GM18873 (cell line): ENCODE measurements around the gene ZNF700.
A peak's percentile ranks its signal among the peaks of the same experiment; 100 is the strongest.
"Not testable (repeated sequence)": the region's sequence is repeated elsewhere in the genome, so short reads cannot be mapped to it uniquely, and the experiment has no call there.

ENCODE experiments used
- ATAC-seq: cut with Tn5 transposase; IDR thresholded peaks from one replicate; pipeline ENCODE4 v1.9.1; 2021; ENCODE audit warnings: mild to moderate bottlenecking, moderate library complexity, moderate number of reproducible peaks; ENCODE audit not compliant: unreplicated experiment, low FRiP score

ZNF700 gene

DNA sequence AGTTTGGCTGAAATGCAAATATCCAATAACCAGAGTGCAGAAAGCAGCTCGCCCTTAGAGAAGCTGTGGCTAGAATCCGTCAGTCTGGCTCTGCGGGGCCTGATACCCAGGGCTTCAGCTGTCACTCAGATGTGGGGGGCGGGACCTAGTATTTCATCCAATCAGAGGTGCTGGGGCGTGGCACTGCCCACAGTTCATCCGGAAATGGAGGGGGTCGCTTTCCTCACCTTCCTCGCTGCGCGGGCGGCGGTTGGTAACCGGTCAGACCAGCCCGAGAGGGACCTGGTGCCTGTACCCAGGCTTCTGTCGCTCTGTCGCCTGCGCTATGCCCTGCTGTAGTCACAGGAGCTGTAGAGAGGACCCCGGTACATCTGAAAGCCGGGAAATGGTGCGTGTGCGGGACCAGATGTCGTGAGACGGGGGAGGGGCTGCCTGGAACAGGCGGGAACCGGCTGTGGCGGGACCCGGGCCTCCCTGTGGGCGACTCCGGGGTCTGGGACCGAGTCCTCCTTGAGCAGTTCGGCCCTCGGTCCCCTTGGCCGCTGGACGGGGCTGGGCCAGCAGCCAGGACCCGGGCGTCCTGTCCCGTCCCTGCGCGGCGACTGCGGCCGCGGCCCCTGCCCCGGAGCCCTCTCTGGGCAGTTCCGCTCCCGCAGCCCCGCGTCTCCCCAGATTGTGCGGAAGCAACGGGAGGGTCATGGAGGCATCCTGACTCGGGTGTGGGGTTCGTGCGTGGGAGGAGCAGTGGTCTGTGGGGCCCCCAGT, at the start of gene ZNF700:
Gene ZNF700 (plus strand): TSS at position 222 of the 765 bp plus-strand sequence. CDS start 104 bp downstream, at position 326.
- peak; percentile 87 for ATAC-seq

GRCh38 chr19:11879687-11880266, 45.1 kb upstream of the ZNF700 start:
- not testable (repeated sequence) for ATAC-seq

- no peak for ATAC-seq
Observed at GRCh38 chr19:11880598-11880997, 44.3 kb upstream of the ZNF700 start.

GRCh38 chr19:11881151-11881800, 43.6 kb upstream of the ZNF700 start:
- ATAC-seq: no peak

DNA sequence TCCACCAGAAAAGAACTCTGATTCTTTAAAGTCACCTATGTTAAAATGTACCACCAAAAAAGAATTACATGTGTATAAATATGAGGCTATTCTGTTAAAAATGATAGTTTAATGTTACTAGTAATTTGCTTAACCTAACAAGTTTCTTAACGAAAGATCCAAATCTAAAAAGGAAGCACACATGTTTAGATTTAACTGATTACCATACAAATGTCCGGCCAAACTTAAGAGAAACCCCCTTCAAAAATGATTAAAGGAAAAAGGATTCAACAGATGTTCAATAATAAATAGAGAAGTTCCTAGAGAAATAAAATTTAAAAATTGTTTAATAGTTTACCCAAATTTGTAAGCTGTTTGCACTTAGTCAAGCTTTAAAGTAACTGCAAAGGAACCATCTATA, 42.3 kb upstream of the ZNF700 start:
- ATAC-seq: no peak

- no peak for ATAC-seq
Observed at GRCh38 chr19:11887234-11887610, 37.7 kb upstream of the ZNF700 start.

- ATAC-seq: no peak
Observed at GRCh38 chr19:11887611-11888531, 37.0 kb upstream of the ZNF700 start, which contains the start of gene ZNF69. ZNF69 (plus strand) TSS chr19:11887782; CDS start chr19:11887924, 142 bp downstream.

DNA sequence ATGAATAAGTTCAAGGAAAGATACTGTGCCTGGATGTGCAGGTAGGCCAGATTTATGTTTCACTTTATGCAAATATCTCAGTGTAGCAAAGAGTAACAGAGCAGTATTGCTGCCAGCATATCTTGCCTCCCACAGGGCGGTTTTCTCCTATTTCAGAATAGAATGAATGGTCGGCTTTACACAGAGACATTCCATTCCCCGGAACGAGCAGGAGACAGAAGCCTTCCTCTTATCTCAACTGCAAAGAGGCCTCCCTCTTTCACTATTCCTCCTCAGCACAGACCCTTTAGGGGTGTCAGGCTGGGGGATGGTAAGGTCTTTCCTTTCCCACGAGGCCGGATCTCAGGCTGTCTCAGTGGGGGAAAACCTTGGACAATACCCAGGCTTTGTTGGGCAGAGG, 35.0 kb upstream of the ZNF700 start:
- not testable (repeated sequence) for ATAC-seq

GRCh38 chr19:11890634-11891033, 34.3 kb upstream of the ZNF700 start:
- ATAC-seq: no peak

GRCh38 chr19:11894851-11895250, 30.1 kb upstream of the ZNF700 start:
- no peak for ATAC-seq

DNA sequence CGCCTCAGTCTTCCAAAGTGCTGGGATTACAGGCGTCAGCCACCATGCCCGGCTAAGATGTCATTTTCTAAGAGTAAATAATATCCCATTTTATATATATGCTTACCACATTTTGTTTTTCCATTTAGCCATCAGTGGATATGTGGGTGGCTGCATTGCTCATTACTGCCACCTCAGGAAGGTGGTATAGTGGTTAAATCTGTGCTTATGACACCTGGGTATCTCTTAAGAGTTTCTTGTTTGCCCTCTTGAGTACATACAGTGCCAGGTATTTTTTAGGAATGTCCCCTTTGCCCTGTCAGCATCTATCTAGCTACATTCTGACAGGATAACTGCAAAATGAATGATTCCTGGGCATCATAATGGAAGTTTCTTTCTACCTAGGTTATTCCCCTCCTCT, 22.7 kb upstream of the ZNF700 start:
- no peak for ATAC-seq

- ATAC-seq: no peak
Observed at GRCh38 chr19:11905928-11906327, 19.0 kb upstream of the ZNF700 start.

DNA sequence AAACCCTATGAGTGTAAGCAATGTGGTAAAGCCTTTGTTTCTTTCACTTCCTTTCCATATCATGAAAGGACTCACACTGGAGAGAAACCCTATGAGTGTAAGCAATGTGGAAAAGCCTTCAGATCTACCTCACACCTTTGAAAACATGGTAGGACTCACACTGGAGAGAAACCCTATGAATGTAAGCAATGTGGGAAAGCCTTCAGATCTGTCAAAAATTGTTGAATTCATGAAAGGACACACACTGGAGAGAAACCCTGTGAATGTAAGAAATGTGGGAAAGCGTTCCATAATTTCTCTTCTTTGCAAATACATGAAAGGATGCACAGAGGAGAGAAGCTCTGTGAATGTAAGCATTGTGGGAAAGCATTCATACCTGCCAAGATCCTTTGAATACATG, 13.0 kb upstream of the ZNF700 start:
- not testable (repeated sequence) for ATAC-seq

GRCh38 chr19:11914417-11915051, 10.4 kb upstream of the ZNF700 start:
- not testable (repeated sequence) for ATAC-seq

- no peak for ATAC-seq
Observed at GRCh38 chr19:11921852-11922495, 2.9 kb upstream of the ZNF700 start.

DNA sequence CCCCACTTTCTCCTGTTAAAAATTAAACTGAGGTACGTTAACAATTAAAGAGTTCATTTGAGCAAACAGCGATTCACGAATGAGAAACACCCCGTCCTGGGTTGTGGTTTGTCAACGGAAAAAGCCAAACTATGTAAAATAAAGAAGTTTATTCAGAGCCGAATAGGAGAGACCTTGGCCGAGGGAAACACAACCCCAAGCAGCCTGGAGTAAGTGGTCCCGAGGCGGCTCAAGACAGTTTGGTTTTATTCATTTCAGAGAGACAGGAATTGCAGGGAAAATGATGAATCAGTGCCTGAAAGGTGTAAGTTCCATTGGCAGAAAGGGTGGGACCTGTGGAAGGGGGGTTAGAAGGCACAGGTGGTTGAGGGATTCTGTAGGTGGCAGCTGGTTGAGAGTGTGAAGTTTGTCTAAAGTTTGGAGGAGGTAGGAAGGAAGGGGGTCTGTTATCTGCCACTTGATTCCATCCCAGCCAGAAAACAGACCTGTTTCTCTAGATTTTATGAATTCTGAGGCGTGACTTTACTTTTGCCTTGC, 812 bp downstream of the ZNF700 start:
- peak; percentile 4 for ATAC-seq

DNA sequence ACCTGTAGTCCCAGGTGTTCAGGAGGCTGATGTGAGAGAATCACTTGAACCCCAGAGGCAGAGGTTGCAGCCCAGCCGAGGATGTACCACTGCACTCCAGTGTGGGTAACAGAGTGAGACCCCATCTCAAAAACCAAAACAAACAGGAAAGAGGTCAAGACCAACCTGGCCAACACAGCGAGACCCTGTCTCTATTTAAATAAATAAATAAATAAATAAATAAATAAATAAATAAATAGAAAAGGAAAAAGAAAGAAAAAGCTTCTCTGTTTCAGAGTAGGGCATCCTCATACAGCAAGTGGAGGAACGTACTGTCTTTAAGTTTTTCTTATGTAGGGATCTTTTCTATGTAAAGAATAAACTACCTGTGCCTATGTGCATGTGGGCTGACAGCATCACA, 2.3 kb downstream of the ZNF700 start:
- ATAC-seq: no peak

DNA sequence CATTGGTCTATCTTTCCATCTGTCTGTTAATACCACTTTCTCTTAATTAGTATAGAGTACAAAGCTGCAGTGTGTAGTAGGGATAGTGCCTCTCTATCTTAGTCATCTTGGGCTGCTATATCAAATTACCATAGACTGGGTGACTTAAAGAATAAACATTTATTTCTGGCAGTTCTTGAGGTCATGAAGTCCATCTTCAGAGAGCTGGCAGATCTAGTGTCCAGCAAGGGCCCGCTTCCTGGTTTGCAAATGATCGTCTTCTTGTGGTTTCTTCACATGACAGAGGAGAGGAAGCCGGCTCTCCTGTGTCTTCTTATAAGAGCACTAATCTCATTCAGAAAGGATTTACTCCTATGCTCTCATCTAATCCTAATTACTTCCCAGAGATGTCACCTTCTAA, 6.1 kb downstream of the ZNF700 start:
- ATAC-seq: no peak

DNA sequence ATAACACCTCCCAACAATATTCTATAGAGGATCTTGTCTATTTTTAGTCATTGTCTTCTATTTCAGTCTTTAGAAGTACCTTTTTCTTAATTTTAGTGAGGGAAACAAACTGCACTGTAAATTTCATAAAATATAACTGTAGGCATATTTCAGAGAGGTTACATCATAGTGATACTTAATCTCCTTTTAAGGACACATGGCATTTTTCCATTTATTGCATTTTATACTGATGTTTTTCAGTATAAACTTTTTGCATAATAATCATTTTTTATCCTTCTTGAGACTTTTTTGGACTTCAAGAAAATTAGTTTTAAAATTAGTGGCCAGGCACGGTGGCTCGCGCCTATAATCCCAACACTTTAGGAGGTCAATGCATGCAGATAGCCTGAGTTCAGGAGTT, 6.6 kb downstream of the ZNF700 start:
- no peak for ATAC-seq
